ENCODE results near the gene TAF6. TPM values are rescaled to one million over a fixed set of nuclear protein-coding genes. Genes with fewer than 3 reads are reported as not detected.

TAF6 gene
- total and polyA plus RNA-seq, 9 of the 15 experiments (the other 6 are each of a cell fraction or from before 2014, with no cell fraction given), result 0.78 to 78.7 (median 21.3) TPM

DNA sequence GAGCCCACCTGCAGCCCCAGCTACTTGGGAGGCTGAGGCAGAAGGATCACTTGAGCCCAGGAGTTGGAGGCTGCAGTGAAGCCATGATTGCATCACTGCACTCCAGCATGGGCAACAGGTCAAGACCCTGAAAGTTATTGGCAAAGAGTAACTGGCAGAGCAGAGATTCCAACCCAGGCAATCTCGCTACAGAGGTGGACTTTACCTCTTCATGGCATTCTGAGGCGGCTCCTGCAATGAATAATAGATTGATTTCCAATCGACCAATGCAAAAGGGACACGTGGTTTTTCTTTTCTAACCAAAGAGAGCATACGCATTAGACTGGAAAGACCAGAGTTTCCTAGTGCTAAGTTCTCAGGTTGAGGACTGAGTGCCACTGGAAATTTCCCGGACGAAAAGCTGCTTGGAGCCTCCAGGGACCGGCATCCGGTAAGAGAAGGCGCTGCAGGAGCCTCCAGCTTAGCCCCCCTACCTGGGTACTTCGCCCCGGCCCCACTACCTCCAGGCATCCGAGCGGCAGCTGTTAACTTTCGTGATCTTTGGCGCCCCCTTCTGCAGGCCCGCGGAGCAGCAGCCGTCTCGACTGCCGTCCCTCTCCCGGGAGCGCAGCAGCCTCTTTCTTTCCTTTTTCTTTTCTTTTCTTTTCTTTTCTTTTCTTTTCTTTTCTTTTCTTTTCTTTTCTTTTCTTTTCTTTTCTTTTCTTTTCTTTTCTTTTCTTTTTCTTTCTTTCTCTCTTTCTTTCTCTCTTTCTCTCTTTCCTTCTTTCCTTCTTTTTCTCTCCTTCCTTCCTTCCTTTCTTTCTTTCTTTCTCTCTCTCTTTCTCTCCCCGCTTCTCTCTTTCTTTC, 11.7 kb upstream of the TAF6 start (continued):
- TF ChIP-seq, protein P1, sequence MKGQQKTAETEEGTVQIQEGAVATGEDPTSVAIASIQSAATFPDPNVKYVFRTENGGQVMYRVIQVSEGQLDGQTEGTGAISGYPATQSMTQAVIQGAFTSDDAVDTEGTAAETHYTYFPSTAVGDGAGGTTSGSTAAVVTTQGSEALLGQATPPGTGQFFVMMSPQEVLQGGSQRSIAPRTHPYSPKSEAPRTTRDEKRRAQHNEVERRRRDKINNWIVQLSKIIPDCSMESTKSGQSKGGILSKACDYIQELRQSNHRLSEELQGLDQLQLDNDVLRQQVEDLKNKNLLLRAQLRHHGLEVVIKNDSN (CRISPR knock-in tag; IDR thresholded peaks at IDR 0.05), result peak; percentile 58
- TF ChIP-seq, protein P2, sequence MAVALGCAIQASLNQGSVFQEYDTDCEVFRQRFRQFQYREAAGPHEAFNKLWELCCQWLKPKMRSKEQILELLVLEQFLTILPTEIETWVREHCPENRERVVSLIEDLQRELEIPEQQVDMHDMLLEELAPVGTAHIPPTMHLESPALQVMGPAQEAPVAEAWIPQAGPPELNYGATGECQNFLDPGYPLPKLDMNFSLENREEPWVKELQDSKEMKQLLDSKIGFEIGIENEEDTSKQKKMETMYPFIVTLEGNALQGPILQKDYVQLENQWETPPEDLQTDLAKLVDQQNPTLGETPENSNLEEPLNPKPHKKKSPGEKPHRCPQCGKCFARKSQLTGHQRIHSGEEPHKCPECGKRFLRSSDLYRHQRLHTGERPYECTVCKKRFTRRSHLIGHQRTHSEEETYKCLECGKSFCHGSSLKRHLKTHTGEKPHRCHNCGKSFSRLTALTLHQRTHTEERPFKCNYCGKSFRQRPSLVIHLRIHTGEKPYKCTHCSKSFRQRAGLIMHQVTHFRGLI (CRISPR knock-in tag; IDR thresholded peaks at IDR 0.05), result 0 out of 2 replicates have a peak, but pooled peaks have one; percentile 14
- TF ChIP-seq MYC (IDR thresholded peaks at IDR 0.05; ENCODE audit: low read depth, low read length) (no peak), MYC (CRISPR knock-in tag; IDR thresholded peaks at IDR 0.05; ENCODE audit: borderline replicate concordance, low read depth) (no peak), TAF7 (tag; IDR thresholded peaks at IDR 0.05) (0 out of 2 replicates have a peak, but pooled peaks have one; percentile 27), ETV5 (CRISPR knock-in tag; IDR thresholded peaks at IDR 0.05; ENCODE audit: low read depth) (no peak), KDM4B (IDR thresholded peaks at IDR 0.05; ENCODE audit: borderline replicate concordance in 2 of 2, low read depth in 1 of 2) (no peak), ZNF121 (CRISPR knock-in tag; conservative IDR thresholded peaks at IDR 0.05) (peak; percentile 81), NR1H2 (CRISPR knock-in tag; IDR thresholded peaks at IDR 0.05) (no peak), ZNF583 (CRISPR knock-in tag; IDR thresholded peaks at IDR 0.05) (0 out of 2 replicates have a peak, but pooled peaks have one; percentile 27), JUNB (CRISPR knock-in tag; conservative IDR thresholded peaks at IDR 0.05) (no peak), SUPT5H (IDR thresholded peaks at IDR 0.05) (0 out of 2 replicates have a peak, but pooled peaks have one; percentile 25), TFAM (CRISPR knock-in tag; conservative IDR thresholded peaks at IDR 0.05) (no peak), POLR2B (IDR thresholded peaks at IDR 0.05; ENCODE audit: low read depth, partially characterized antibody) (no peak), NCOA1 (IDR thresholded peaks at IDR 0.05; ENCODE audit: low read depth) (peak; percentile 34; the same call in 1 of the 2 replicates), CBX3 (IDR thresholded peaks at IDR 0.05; ENCODE audit: borderline replicate concordance in 1 of 2, low read length in 2 of 2) (no peak), NR2C2 (CRISPR knock-in tag; IDR thresholded peaks at IDR 0.05) (no peak), NR2C2 (tag; IDR thresholded peaks at IDR 0.05) (no peak), ARID2 (IDR thresholded peaks at IDR 0.05) (peak; percentile 77; the same call in 1 of the 2 replicates)
- TF ChIP-seq, protein P3, sequence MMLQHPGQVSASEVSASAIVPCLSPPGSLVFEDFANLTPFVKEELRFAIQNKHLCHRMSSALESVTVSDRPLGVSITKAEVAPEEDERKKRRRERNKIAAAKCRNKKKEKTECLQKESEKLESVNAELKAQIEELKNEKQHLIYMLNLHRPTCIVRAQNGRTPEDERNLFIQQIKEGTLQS (IDR thresholded peaks at IDR 0.05), result peak; percentile 90
- TF ChIP-seq, protein P3 (CRISPR knock-in tag; conservative IDR thresholded peaks at IDR 0.05), result peak; percentile 62; the same call in 1 of the 2 replicates
- TF ChIP-seq, protein P4, sequence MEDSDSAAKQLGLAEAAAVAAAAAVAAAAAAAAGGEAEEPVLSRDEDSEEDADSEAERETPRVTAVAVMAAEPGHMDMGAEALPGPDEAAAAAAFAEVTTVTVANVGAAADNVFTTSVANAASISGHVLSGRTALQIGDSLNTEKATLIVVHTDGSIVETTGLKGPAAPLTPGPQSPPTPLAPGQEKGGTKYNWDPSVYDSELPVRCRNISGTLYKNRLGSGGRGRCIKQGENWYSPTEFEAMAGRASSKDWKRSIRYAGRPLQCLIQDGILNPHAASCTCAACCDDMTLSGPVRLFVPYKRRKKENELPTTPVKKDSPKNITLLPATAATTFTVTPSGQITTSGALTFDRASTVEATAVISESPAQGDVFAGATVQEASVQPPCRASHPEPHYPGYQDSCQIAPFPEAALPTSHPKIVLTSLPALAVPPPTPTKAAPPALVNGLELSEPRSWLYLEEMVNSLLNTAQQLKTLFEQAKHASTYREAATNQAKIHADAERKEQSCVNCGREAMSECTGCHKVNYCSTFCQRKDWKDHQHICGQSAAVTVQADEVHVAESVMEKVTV (CRISPR knock-in tag; IDR thresholded peaks at IDR 0.05), result peak; percentile 87

Measured in K562 (cell line).